GM23338 (cell line): ENCODE results near the gene TDRD7. TPM values are rescaled to one million over a fixed set of nuclear protein-coding genes. Genes with fewer than 3 reads are reported as not detected.

Source experiments
- ATAC-seq: fragments of 200-7000 bp; cut with Tn5 transposase; 3 replicates; pipeline ENCODE4 v1.9.1; 2020
- DNase-seq: peaks from one replicate; pipeline ENCODE4 v3.0.0-alpha.2; 2015; ENCODE audit warnings: low spot score
- H2AFZ ChIP-seq: fragments of 200-600 bp; sonication (generic); 2 replicates; pipeline ENCODE4 v1.8.0; 2016; ENCODE audit warnings: antibody characterized with exemption, mild to moderate bottlenecking, moderate library complexity
- H3F3A ChIP-seq: fragments of 200-600 bp; sonication (generic); replicated peaks from 2 replicates; pipeline ENCODE4 v1.8.0; 2017; ENCODE audit warnings: antibody characterized with exemption, mixed run types, low read depth
- H3K27ac ChIP-seq: fragments of 200-600 bp; sonication (generic); 2 replicates; pipeline ENCODE4 v1.6.1; 2016; ENCODE audit warnings: low read depth
- H3K27me3 ChIP-seq: fragments of 200-600 bp; sonication (generic); 2 replicates; pipeline ENCODE4 v1.8.0; 2016; ENCODE audit warnings: mild to moderate bottlenecking, mixed run types, moderate library complexity; ENCODE audit not compliant: insufficient read depth
- H3K36me3 ChIP-seq: fragments of 200-600 bp; sonication (generic); 2 replicates; pipeline ENCODE4 v1.8.0; 2016; ENCODE audit warnings: mild to moderate bottlenecking; ENCODE audit not compliant: insufficient read depth
- H3K4me1 ChIP-seq: fragments of 200-600 bp; sonication (generic); 2 replicates; pipeline ENCODE4 v1.8.0; 2016; ENCODE audit warnings: mild to moderate bottlenecking, moderate library complexity; ENCODE audit not compliant: insufficient read depth
- H3K4me2 ChIP-seq: fragments of 200-600 bp; sonication (generic); 2 replicates; pipeline ENCODE4 v1.7.1; 2017; ENCODE audit warnings: mixed run types
- H3K4me3 ChIP-seq: fragments of 200-600 bp; sonication (generic); 2 replicates; pipeline ENCODE4 v1.6.1; 2016; ENCODE audit warnings: mixed run types
- H3K79me2 ChIP-seq: fragments of 200-600 bp; sonication (generic); replicated peaks from 2 replicates; pipeline ENCODE4 v1.8.0; 2017; ENCODE audit warnings: mild to moderate bottlenecking; ENCODE audit not compliant: insufficient read depth
- H3K9me2 ChIP-seq: fragments of 200-600 bp; sonication (generic); 2 replicates; pipeline ENCODE4 v1.8.0; 2017; ENCODE audit not compliant: insufficient read depth
- H4K20me1 ChIP-seq: fragments of 200-600 bp; sonication (generic); replicated peaks from 2 replicates; pipeline ENCODE4 v1.8.0; 2017; ENCODE audit warnings: mild to moderate bottlenecking; ENCODE audit not compliant: insufficient read depth
- H3K27ac Mint-ChIP-seq: 2 replicates; pipeline ENCODE4 v1.8.0; 2020; ENCODE audit warnings: inconsistent platforms, mild to moderate bottlenecking, moderate library complexity, mixed read lengths
- H3K27me3 Mint-ChIP-seq: 3 replicates; pipeline ENCODE4 v1.8.0; 2022; ENCODE audit warnings: low read depth, mild to moderate bottlenecking, moderate library complexity, mixed read lengths, inconsistent platforms; ENCODE audit not compliant: insufficient read depth, poor library complexity
- H3K36me3 Mint-ChIP-seq: 3 replicates; pipeline ENCODE4 v1.8.0; 2021; ENCODE audit warnings: low read depth, mild to moderate bottlenecking, inconsistent platforms, moderate library complexity, mixed read lengths
- H3K4me1 Mint-ChIP-seq: 3 replicates; pipeline ENCODE4 v1.8.0; 2020; ENCODE audit warnings: mild to moderate bottlenecking, inconsistent platforms, mixed read lengths
- H3K4me3 Mint-ChIP-seq: 3 replicates; pipeline ENCODE4 v1.8.0; 2021; ENCODE audit warnings: moderate library complexity, mild to moderate bottlenecking, inconsistent platforms, mixed read lengths
- H3K9me3 Mint-ChIP-seq: 3 replicates; pipeline ENCODE4 v1.8.0; 2020; ENCODE audit warnings: moderate library complexity, mild to moderate bottlenecking, inconsistent platforms, mixed read lengths
- EZH2phosphoT487 ChIP-seq: fragments of 200-600 bp; sonication (generic); IDR thresholded peaks from one replicate; pipeline ENCODE4 v1.8.1; 2018; ENCODE audit warnings: antibody characterized with exemption; ENCODE audit not compliant: unreplicated experiment
- REST ChIP-seq: IDR thresholded peaks from one replicate; pipeline ENCODE4 v1.6.1; 2018; ENCODE audit warnings: antibody characterized with exemption; ENCODE audit not compliant: unreplicated experiment
- STAT1 ChIP-seq: IDR thresholded peaks from one replicate; pipeline ENCODE4 v1.6.1; 2016; ENCODE audit warnings: antibody characterized with exemption; ENCODE audit not compliant: unreplicated experiment
- ZNF462 ChIP-seq: fragments of 250-450 bp; sonication (Bioruptor Pico); IDR thresholded peaks from 2 replicates; pipeline ENCODE4 v1.5.0; 2020; ENCODE audit warnings: mild to moderate bottlenecking, moderate library complexity
- polyA plus RNA-seq: library from polyadenylated mRNA; unstranded; fragments of >200 nt; fragmentation: Nextera tagmentation; extraction: Ambion mirVana; gene quantifications from 2 replicates; pipeline ENCODE4 v1.2.1, GENCODE V29; 2016
- total RNA-seq: library from RNA; depleted of rRNA; stranded (reverse); fragments of >200 nt; shearing (Covaris generic); gene quantifications from 2 replicates; pipeline ENCODE4 v1.2.3, GENCODE V29; 2014

The TDRD7 gene
- total and polyA plus RNA-seq, 2 experiments from 2014 or later, result 1.7 to 3.1 TPM

DNA sequence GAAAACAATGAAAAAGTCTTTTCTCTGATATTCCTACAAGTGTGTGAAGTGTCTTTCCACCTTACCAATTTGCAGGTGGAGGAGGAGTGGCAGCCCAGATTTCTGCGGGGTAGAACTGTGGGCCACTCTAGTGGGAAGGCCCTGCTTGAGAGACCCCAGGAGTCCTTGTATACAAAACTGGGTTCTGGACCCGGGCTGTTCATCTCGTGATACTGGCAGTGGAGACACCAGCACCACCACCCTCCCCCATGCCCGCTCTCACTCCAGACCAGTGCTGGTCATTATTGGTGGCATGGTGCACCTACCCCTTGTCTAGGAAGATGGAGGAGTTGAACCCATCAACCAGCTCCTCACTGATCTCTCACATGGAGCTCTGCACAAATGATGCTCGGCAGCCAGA is 16.2 kb upstream of the TDRD7 start:
- Mint-ChIP-seq H3K4me3 (no peak overlapping the region), H3K4me1 (peaks cover 5% of the 10 kb centered on the region), H3K27me3 (peaks cover 7% of the 10 kb centered on the region), H3K27ac (no peak overlapping the region), H3K36me3 (no peaks in the 10 kb centered on the region), H3K9me3 (no peaks in the 10 kb centered on the region; the same call in 2 of the 3 replicates)
- no peaks in the 10 kb centered on the region for H3K27me3 ChIP-seq
- ATAC-seq, result no peak
- no peaks in the 10 kb centered on the region; the same call in 1 of the 2 replicates for H3K9me2 ChIP-seq
- no peak for DNase-seq
- H3K4me3 ChIP-seq, result no peak overlapping the region
- no peak for TF ChIP-seq EZH2phosphoT487
- no peak for TF ChIP-seq ZNF462
- no peak for TF ChIP-seq STAT1
- TF ChIP-seq REST, result no peak
- H3K4me1 ChIP-seq, result no peaks in the 10 kb centered on the region
- no peak overlapping the region for H2AFZ ChIP-seq
- H4K20me1 ChIP-seq, result no peaks in the 10 kb centered on the region
- H3K36me3 ChIP-seq, result no peaks in the 10 kb centered on the region
- H3F3A ChIP-seq, result no peaks in the 10 kb centered on the region
- no peak overlapping the region for H3K27ac ChIP-seq
- no peaks in the 10 kb centered on the region for H3K79me2 ChIP-seq
- H3K4me2 ChIP-seq, result no peak overlapping the region
